Measurements from ENCODE around the gene ZBTB7C.

The ZBTB7C gene

GRCh38 chr18:48387300-48387699 lies 21.9 kb downstream of the ZBTB7C start:
- DNase-seq, result no peak

- no peak for DNase-seq
Observed at GRCh38 chr18:48385596-48385995, 23.6 kb downstream of the ZBTB7C start.

GRCh38 chr18:48376934-48377333 lies 32.2 kb downstream of the ZBTB7C start:
- no peak for DNase-seq

- no peak for DNase-seq
Observed at GRCh38 chr18:48376406-48376805, 32.8 kb downstream of the ZBTB7C start.

GRCh38 chr18:48375150-48375800 lies 33.9 kb downstream of the ZBTB7C start:
- peak in 1 of 2 experiments; percentile 31 for DNase-seq

- DNase-seq, result no peak
Observed at GRCh38 chr18:48374423-48375149, 34.6 kb downstream of the ZBTB7C start.

GRCh38 chr18:48371854-48372602 lies 37.2 kb downstream of the ZBTB7C start:
- DNase-seq, result no peak

- DNase-seq, result no peak
Observed at GRCh38 chr18:48367557-48367956, 41.6 kb downstream of the ZBTB7C start.

- no peak for DNase-seq
Observed at GRCh38 chr18:48365965-48366364, 43.2 kb downstream of the ZBTB7C start.

- no peak for DNase-seq
Observed at GRCh38 chr18:48364146-48364545, 45.0 kb downstream of the ZBTB7C start.

- DNase-seq, result no peak
Observed at GRCh38 chr18:48363175-48363574, 46.0 kb downstream of the ZBTB7C start.

- no peak for DNase-seq
Observed at GRCh38 chr18:48361801-48362200, 47.4 kb downstream of the ZBTB7C start.

- DNase-seq, result no peak
Observed at GRCh38 chr18:48360376-48361021, 48.7 kb downstream of the ZBTB7C start.

GRCh38 chr18:48359626-48360025 lies 49.6 kb downstream of the ZBTB7C start:
- DNase-seq, result no peak

- no peak for DNase-seq
Observed at GRCh38 chr18:48358868-48359267, 50.3 kb downstream of the ZBTB7C start.

- no peak for DNase-seq
Observed at GRCh38 chr18:48356909-48357631, 52.1 kb downstream of the ZBTB7C start.

GRCh38 chr18:48356151-48356745 lies 52.9 kb downstream of the ZBTB7C start:
- no peak for DNase-seq

- DNase-seq, result no peak
Observed at GRCh38 chr18:48355276-48356115, 53.7 kb downstream of the ZBTB7C start.

GRCh38 chr18:48354746-48355260 lies 54.4 kb downstream of the ZBTB7C start:
- DNase-seq, result no peak

- no peak for DNase-seq
Observed at GRCh38 chr18:48352051-48352755, 57.0 kb downstream of the ZBTB7C start.
